Spleen (tissue), 7 donors: ENCODE data around the gene MS4A4A.

Source experiments
- CTCF ChIP-seq, 11 experiments: fragments of 200-600 bp in 7 of 11; fragments of 450-650 bp in 4 of 11; sonication (generic) in 4 of 11; IDR thresholded peaks in 8 of 11; conservative IDR thresholded peaks in 3 of 11; 1 replicate in 7 of 11; 2 replicates in 4 of 11; pipeline versions ENCODE4 v1.4.0 to v1.8.0; 2016 to 2021; ENCODE audit warnings: antibody characterized with exemption in 11 of 11, inconsistent platforms in 4 of 11, mild to moderate bottlenecking in 1 of 11
- POLR2A ChIP-seq, 3 donors: fragments of 450-650 bp; IDR thresholded peaks; one replicate each; pipeline ENCODE4 v1.5.1; 2017; ENCODE audit warnings: antibody characterized with exemption in 3 of 3, mild to moderate bottlenecking in 1 of 3
- donor health status: DM: no; HTN: no; CAD: no; lungs with moderate emphysema.
- donor health status: DM: no; HTN: no; CAD: no.
- donor health status: DM: no; HTN: no; CAD: no.

- no peak for TF ChIP-seq POLR2A (IDR thresholded peaks at IDR 0.05)
- TF ChIP-seq CTCF (IDR thresholded peaks at IDR 0.05 in 8 of 11, conservative IDR thresholded peaks at IDR 0.05 in 3 of 11), result no peak
Observed at GRCh38 chr11:60339356-60339755, 58.9 kb downstream of the MS4A4A start.
